Thyroid gland (tissue), 4 donors: ENCODE data around the gene BCKDK. TPM values are rescaled to one million over a fixed set of nuclear protein-coding genes. Genes with fewer than 3 reads are reported as not detected.

Experiments used
- DNase-seq, 2 donors: peaks; one replicate each; pipeline ENCODE4 v3.0.0-alpha.2; 2019
- H3K27ac ChIP-seq, 3 donors: fragments of 200-600 bp; sonication (generic); 1 replicate in 2 of 3; 2 replicates in 1 of 3; pipeline ENCODE4 v1.5.1; 2016 to 2019; ENCODE audit warnings: mild to moderate bottlenecking in 1 of 3, moderate library complexity in 1 of 3
- H3K27me3 ChIP-seq: fragments of 200-600 bp; sonication (generic); one replicate; pipeline ENCODE4 v1.5.1; 2019
- H3K36me3 ChIP-seq, 2 donors: fragments of 200-600 bp; sonication (generic); one replicate each; pipeline ENCODE4 v1.5.1; 2016 to 2019
- H3K4me1 ChIP-seq, 2 donors: fragments of 200-600 bp; sonication (generic); one replicate each; pipeline ENCODE4 v1.5.1; 2017 to 2019
- H3K4me3 ChIP-seq, 3 donors: fragments of 200-600 bp; sonication (generic); replicated peaks in 1 of 3; 1 replicate in 2 of 3; 2 replicates in 1 of 3; pipeline ENCODE4 v1.5.1; 2016; ENCODE audit warnings: mild to moderate bottlenecking in 1 of 3
- H3K9me3 ChIP-seq: fragments of 200-600 bp; sonication (generic); one replicate; pipeline ENCODE4 v1.5.1; 2017
- POLR2A ChIP-seq, 2 donors: fragments of 450-650 bp; IDR thresholded peaks; one replicate each; pipeline ENCODE4 v1.6.1; 2017; ENCODE audit warnings: antibody characterized with exemption in 2 of 2, mild to moderate bottlenecking in 2 of 2, moderate library complexity in 1 of 2
- WGBS, 2 donors: methylation state at CpG; one replicate each; pipeline ENCODE4 v1.1.5; 2017; 5-methylcytosine and 5-hydroxymethylcytosine counted together
- intact Hi-C: fragments of 100-400 bp; cut with DNase I; formaldehyde crosslinking; loops from one replicate; pipeline ENCODE4 v1.15.1; 2023
- total RNA-seq, 4 donors: library from RNA; depleted of rRNA; stranded (reverse); fragments of >200 nt; gene quantifications; one replicate each; pipeline ENCODE4 v1.2.3, GENCODE V29; 2016
- TF ChIP-seq, protein P1 (sequence below), 6 experiments: fragments of 200-600 bp in 3 of 6; fragments of 450-650 bp in 3 of 6; sonication (generic) in 3 of 6; IDR thresholded peaks; one replicate each; pipeline ENCODE4 v1.5.1; 2016 to 2019; ENCODE audit warnings: antibody characterized with exemption in 6 of 6, mild to moderate bottlenecking in 2 of 6, inconsistent platforms in 1 of 6, moderate library complexity in 1 of 6

BCKDK gene
- total RNA-seq, 4 donors from 2014 or later = 30.1 to 52.0 (median 40.5) TPM

DNA sequence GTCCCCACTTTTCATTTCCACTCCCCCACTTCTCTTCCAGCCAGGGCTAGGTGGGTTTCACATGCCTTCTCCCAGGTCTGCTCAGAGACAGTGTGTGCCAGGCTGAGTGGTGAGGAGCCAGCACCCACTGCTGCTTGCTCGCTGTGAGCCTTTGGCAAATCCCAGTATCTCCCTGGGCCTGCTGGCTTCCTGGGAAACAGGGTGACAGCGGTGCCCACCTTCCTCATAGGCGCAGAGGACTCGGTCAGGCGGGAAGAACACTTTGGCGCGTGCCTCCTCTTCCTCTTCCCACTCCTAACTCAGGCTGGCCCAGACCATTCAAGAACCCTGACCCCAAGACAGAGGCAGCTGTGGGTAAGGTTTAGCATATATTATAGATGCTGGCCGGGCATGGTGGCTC, 19.0 kb upstream of the BCKDK start:
- no peaks in the 10 kb centered on the region for H3K27me3 ChIP-seq
- DNase-seq = no peak
- no peak overlapping the region for H3K27ac ChIP-seq
- intact Hi-C loops = no loop called here
- no peak overlapping the region for H3K4me3 ChIP-seq
- no peak for TF ChIP-seq POLR2A (IDR thresholded peaks at IDR 0.05)
- TF ChIP-seq, protein P1, sequence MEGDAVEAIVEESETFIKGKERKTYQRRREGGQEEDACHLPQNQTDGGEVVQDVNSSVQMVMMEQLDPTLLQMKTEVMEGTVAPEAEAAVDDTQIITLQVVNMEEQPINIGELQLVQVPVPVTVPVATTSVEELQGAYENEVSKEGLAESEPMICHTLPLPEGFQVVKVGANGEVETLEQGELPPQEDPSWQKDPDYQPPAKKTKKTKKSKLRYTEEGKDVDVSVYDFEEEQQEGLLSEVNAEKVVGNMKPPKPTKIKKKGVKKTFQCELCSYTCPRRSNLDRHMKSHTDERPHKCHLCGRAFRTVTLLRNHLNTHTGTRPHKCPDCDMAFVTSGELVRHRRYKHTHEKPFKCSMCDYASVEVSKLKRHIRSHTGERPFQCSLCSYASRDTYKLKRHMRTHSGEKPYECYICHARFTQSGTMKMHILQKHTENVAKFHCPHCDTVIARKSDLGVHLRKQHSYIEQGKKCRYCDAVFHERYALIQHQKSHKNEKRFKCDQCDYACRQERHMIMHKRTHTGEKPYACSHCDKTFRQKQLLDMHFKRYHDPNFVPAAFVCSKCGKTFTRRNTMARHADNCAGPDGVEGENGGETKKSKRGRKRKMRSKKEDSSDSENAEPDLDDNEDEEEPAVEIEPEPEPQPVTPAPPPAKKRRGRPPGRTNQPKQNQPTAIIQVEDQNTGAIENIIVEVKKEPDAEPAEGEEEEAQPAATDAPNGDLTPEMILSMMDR (IDR thresholded peaks at IDR 0.05) = no peak
- H3K9me3 ChIP-seq = no peaks in the 10 kb centered on the region
- WGBS, 2 donors = 92 to 97% methylated on average over 7 to 8 of the region's 8 CpGs
- peaks cover 4 to 6% of the 10 kb centered on the region in 2 donors for H3K36me3 ChIP-seq
- H3K4me1 ChIP-seq = peaks cover 9% of the 10 kb centered on the region in 2 donors

GRCh38 chr16:31090540-31090939, 17.6 kb upstream of the BCKDK start:
- H3K4me1 ChIP-seq = peaks cover 9% of the 10 kb centered on the region in 2 donors
- 86 to 92% methylated on average over 2 of the region's 2 CpGs for WGBS, 2 donors
- no peak overlapping the region for H3K27ac ChIP-seq
- DNase-seq = no peak
- peaks cover 4 to 6% of the 10 kb centered on the region in 2 donors for H3K36me3 ChIP-seq
- TF ChIP-seq, protein P1 (IDR thresholded peaks at IDR 0.05) = no peak
- TF ChIP-seq POLR2A (IDR thresholded peaks at IDR 0.05) = no peak
- no peak overlapping the region for H3K4me3 ChIP-seq
- H3K9me3 ChIP-seq = no peaks in the 10 kb centered on the region
- H3K27me3 ChIP-seq = no peaks in the 10 kb centered on the region
- intact Hi-C loops = loop anchor here (10.0 kb wide), 1 partner anchor 84 kb away; no protein-coding TSS in a partner anchor

- H3K4me1 ChIP-seq = peaks cover 9% of the 10 kb centered on the region in 2 donors
- no peak for DNase-seq
- no peak overlapping the region for H3K4me3 ChIP-seq
- no peaks in the 10 kb centered on the region for H3K9me3 ChIP-seq
- H3K27me3 ChIP-seq = no peaks in the 10 kb centered on the region
- H3K36me3 ChIP-seq = peaks cover 4 to 6% of the 10 kb centered on the region in 2 donors
- intact Hi-C loops = loop anchor here (10.0 kb wide), 1 partner anchor 82 kb away; no protein-coding TSS in a partner anchor
- WGBS, 2 donors = 97 to 98% methylated on average over 5 of the region's 5 CpGs
- no peak for TF ChIP-seq POLR2A (IDR thresholded peaks at IDR 0.05)
- H3K27ac ChIP-seq = no peak overlapping the region
These were observed 15.9 kb upstream of the BCKDK start for GRCh38 chr16:31092330-31092729.

DNA sequence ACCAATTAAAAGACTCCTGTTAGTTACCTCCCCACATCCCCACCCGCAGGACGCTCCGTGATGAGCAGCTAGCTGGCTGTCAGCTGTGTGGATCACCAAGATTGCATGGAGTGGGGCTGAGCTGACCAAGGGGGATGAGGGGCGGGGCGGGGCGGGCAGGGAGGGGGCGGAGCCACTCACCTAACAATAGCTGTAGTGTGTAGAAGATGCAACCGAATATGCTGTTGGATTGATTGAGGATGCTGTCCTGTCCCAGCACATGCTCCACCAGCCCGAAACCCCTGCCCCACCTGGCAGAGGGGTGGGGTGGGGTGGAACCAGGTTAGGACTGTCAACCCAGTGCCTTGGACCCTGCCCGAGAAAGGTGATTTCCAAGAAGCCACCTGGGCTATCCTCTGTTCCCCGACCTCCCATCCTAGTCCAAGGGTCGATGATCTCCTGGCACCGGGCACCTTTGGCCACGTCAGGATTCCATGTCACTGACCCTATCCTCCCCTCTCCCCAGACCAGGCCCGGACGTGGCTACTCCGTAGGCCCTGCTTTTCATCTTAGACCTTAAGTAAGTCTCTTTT, 15.0 kb upstream of the BCKDK start:
- 48 to 53% methylated on average over 14 to 16 of the region's 17 CpGs for WGBS, 2 donors
- peaks cover 9% of the 10 kb centered on the region in 2 donors for H3K4me1 ChIP-seq
- no peaks in the 10 kb centered on the region for H3K27me3 ChIP-seq
- H3K9me3 ChIP-seq = no peaks in the 10 kb centered on the region
- intact Hi-C loops = loop anchor here (10.0 kb wide), 1 partner anchor 82 kb away; no protein-coding TSS in a partner anchor
- no peak overlapping the region for H3K4me3 ChIP-seq
- DNase-seq = no peak
- peaks cover 4 to 6% of the 10 kb centered on the region in 2 donors for H3K36me3 ChIP-seq
- H3K27ac ChIP-seq = no peak overlapping the region
- no peak for TF ChIP-seq POLR2A (IDR thresholded peaks at IDR 0.05)
- TF ChIP-seq, protein P1 (IDR thresholded peaks at IDR 0.05) = no peak

DNA sequence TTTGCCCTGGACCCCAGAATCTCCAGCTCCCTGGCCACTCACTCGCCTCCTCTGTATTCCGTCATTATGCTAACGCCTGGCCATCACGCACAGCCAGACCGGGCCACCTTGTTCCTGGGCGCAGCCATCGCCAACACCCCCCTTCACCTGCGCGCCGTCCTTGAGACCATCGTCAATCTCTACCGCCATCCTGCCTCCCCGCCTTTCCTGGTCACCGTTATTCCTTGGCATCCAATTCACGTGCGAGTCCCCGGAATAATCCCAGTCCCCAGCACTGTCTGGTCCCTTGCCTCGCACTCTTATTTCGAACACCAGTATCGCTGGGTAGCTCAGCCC, 14.1 kb upstream of the BCKDK start:
- Histone ChIP-seq H3K4me3 (peak overlapping the region; percentile 47 to 65 (median 58)), H3K9me3 (no peaks in the 10 kb centered on the region), H3K4me1 (peaks cover 9% of the 10 kb centered on the region in 2 donors), H3K27ac (peak overlapping the region; percentile 51 to 81 (median 75)), H3K27me3 (no peaks in the 10 kb centered on the region), H3K36me3 (peaks cover 4 to 6% of the 10 kb centered on the region in 2 donors)
- intact Hi-C loops = loop anchor here (10.0 kb wide), 1 partner anchor 81 kb away; no protein-coding TSS in a partner anchor
- TF ChIP-seq, protein P1 (IDR thresholded peaks at IDR 0.05) = no peak
- no peak for TF ChIP-seq POLR2A (IDR thresholded peaks at IDR 0.05)
- DNase-seq = peak; percentile 25 to 33
- WGBS, 2 donors = 0 to 2% methylated on average over 20 of the region's 20 CpGs
